Fibroblast of lung (primary cell): Measurements from ENCODE around the gene TMEM236. TPM values are rescaled to one million over a fixed set of nuclear protein-coding genes. Genes with fewer than 3 reads are reported as not detected.

Source experiments
- DNase-seq, 2 donors: peaks; one replicate each; pipeline versions ENCODE4 v3.0.0 to v3.0.0-alpha.2; 2010; ENCODE audit warnings: low read depth in 2 of 2
- H2AFZ ChIP-seq: 2 replicates; pipeline ENCODE4 v1.5.1; 2012; ENCODE audit warnings: low read length, control low read depth, inconsistent platforms
- H3K27ac ChIP-seq: 2 replicates; pipeline ENCODE4 v1.5.1; 2011; ENCODE audit warnings: low read length, control low read depth; ENCODE audit not compliant: insufficient read depth
- H3K27me3 ChIP-seq: 2 replicates; pipeline ENCODE4 v1.5.1; 2011; ENCODE audit warnings: mild to moderate bottlenecking, low read length; ENCODE audit not compliant: control insufficient read depth, insufficient read depth
- H3K36me3 ChIP-seq: 2 replicates; pipeline ENCODE4 v1.5.1; 2011; ENCODE audit warnings: low read length; ENCODE audit not compliant: control insufficient read depth, insufficient read depth
- H3K4me1 ChIP-seq: 2 replicates; pipeline ENCODE4 v1.5.1; 2011; ENCODE audit warnings: low read length; ENCODE audit not compliant: control insufficient read depth, insufficient read depth; ENCODE audit errors: extremely low read depth
- H3K4me2 ChIP-seq: 2 replicates; pipeline ENCODE4 v1.5.1; 2011; ENCODE audit warnings: low read length, control low read depth; ENCODE audit not compliant: insufficient read depth; ENCODE audit errors: extremely low read depth
- H3K4me3 ChIP-seq, 4 experiments: fragments of 200-600 bp in 1 of 4; sonication (generic) in 1 of 4; replicated peaks in 1 of 4; 2 replicates each; pipeline ENCODE4 v1.5.1; 2011 to 2016; ENCODE audit warnings: low read length in 4 of 4, low read depth in 3 of 4, mild to moderate bottlenecking in 3 of 4, control low read depth in 2 of 4, inconsistent platforms in 1 of 4, mixed read lengths in 1 of 4; ENCODE audit not compliant: insufficient read depth in 1 of 4; ENCODE audit errors: control extremely low read depth in 1 of 4
- H3K79me2 ChIP-seq: 2 replicates; pipeline ENCODE4 v1.5.1; 2012; ENCODE audit warnings: mild to moderate bottlenecking, low read length, inconsistent platforms; ENCODE audit not compliant: control insufficient read depth, insufficient read depth
- H3K9ac ChIP-seq: 2 replicates; pipeline ENCODE4 v1.5.1; 2011; ENCODE audit warnings: mild to moderate bottlenecking, low read length, control low read depth; ENCODE audit not compliant: insufficient read depth
- H3K9me3 ChIP-seq: 2 replicates; pipeline ENCODE4 v1.5.1; 2012; ENCODE audit warnings: low read depth, low read length; ENCODE audit not compliant: control insufficient read depth, insufficient read depth
- H4K20me1 ChIP-seq: 2 replicates; pipeline ENCODE4 v1.5.1; 2011; ENCODE audit warnings: low read length; ENCODE audit not compliant: control insufficient read depth, insufficient read depth; ENCODE audit errors: extremely low read depth
- CTCF ChIP-seq, 2 donors: IDR thresholded peaks in 1 of 2; conservative IDR thresholded peaks in 1 of 2; 1 replicate in 1 of 2; 2 replicates in 1 of 2; pipeline ENCODE4 v1.5.1; 2011 to 2012; ENCODE audit warnings: low read length in 2 of 2, control low read depth in 1 of 2, inconsistent platforms in 1 of 2, low read depth in 1 of 2, mild to moderate bottlenecking in 1 of 2
- EZH2 ChIP-seq: IDR thresholded peaks from 2 replicates; pipeline ENCODE4 v1.5.1; 2012; ENCODE audit warnings: low read length, control low read depth, mild to moderate bottlenecking; ENCODE audit errors: missing control alignments
- polyA plus RNA-seq, 2 donors: library from polyadenylated mRNA; depleted of rRNA in 1 of 2; stranded (reverse) in 1 of 2; unstranded in 1 of 2; fragments of >200 nt; gene quantifications; 2 replicates each; pipeline ENCODE4 v1.2.1, GENCODE V29; 2011 to 2012; ENCODE audit warnings: missing spikeins in 1 of 2
- total RNA-seq: library from RNA; depleted of rRNA; stranded (reverse); fragments of >200 nt; gene quantifications from 2 replicates; pipeline ENCODE4 v1.2.1, GENCODE V29; 2014

TMEM236 gene
- total and polyA plus RNA-seq, 2 donors (not counting 1 experiment from before 2014, with no cell fraction given): 0.03 to 0.17 TPM

- DNase-seq: peak; percentile 54 to 83
- H4K20me1 ChIP-seq: no peaks in the 10 kb centered on the region
- H3K4me1 ChIP-seq: peaks cover 6% of the 10 kb centered on the region
- TF ChIP-seq EZH2 (no peak), CTCF (conservative IDR thresholded peaks at IDR 0.05 in 1 of 2, IDR thresholded peaks at IDR 0.05 in 1 of 2; ENCODE audit: low read depth in 1 of 2, low read length in 2 of 2) (no peak)
- H3K9ac ChIP-seq: no peak overlapping the region
- H3K9me3 ChIP-seq: no peaks in the 10 kb centered on the region
- H3K36me3 ChIP-seq: no peaks in the 10 kb centered on the region
- H3K79me2 ChIP-seq: no peaks in the 10 kb centered on the region
- peak overlapping the region; percentile 69 for H3K4me2 ChIP-seq
- H3K4me3 ChIP-seq: peak overlapping the region; percentile 6 to 64 (median 45)
- H3K27me3 ChIP-seq: no peaks in the 10 kb centered on the region
- peak overlapping the region; percentile 92 for H2AFZ ChIP-seq
- no peak overlapping the region for H3K27ac ChIP-seq
These were observed 84.9 kb downstream of the TMEM236 start for GRCh38 chr10:17836942-17837341.

GRCh38 chr10:17838080-17838648, 86.2 kb downstream of the TMEM236 start:
- Histone ChIP-seq H3K79me2 (no peaks in the 10 kb centered on the region), H3K4me1 (peaks cover 6% of the 10 kb centered on the region), H4K20me1 (no peaks in the 10 kb centered on the region), H3K4me3 (no peak overlapping the region), H3K9ac (no peak overlapping the region), H3K27me3 (no peaks in the 10 kb centered on the region), H3K4me2 (no peak overlapping the region), H3K36me3 (no peaks in the 10 kb centered on the region), H3K27ac (no peak overlapping the region), H2AFZ (peak overlapping the region; percentile 39), H3K9me3 (no peaks in the 10 kb centered on the region)
- TF ChIP-seq CTCF (conservative IDR thresholded peaks at IDR 0.05 in 1 of 2, IDR thresholded peaks at IDR 0.05 in 1 of 2; ENCODE audit: low read depth in 1 of 2, low read length in 2 of 2) (no peak), EZH2 (no peak)
- no peak for DNase-seq

GRCh38 chr10:17841050-17841449, 89.0 kb downstream of the TMEM236 start:
- H3K9me3 ChIP-seq: no peaks in the 10 kb centered on the region
- peaks cover 3% of the 10 kb centered on the region for H3K4me1 ChIP-seq
- H3K4me2 ChIP-seq: no peak overlapping the region
- no peak overlapping the region for H3K4me3 ChIP-seq
- no peaks in the 10 kb centered on the region for H3K79me2 ChIP-seq
- H3K9ac ChIP-seq: no peak overlapping the region
- DNase-seq: peak in 1 of 2 donors; percentile 1
- TF ChIP-seq EZH2: no peak
- TF ChIP-seq CTCF (conservative IDR thresholded peaks at IDR 0.05 in 1 of 2, IDR thresholded peaks at IDR 0.05 in 1 of 2; ENCODE audit: low read depth in 1 of 2, low read length in 2 of 2): no peak
- H2AFZ ChIP-seq: no peak overlapping the region
- no peak overlapping the region for H3K27ac ChIP-seq
- no peaks in the 10 kb centered on the region for H3K36me3 ChIP-seq
- H4K20me1 ChIP-seq: no peaks in the 10 kb centered on the region
- no peaks in the 10 kb centered on the region for H3K27me3 ChIP-seq
